Peyer's patch (tissue), 4 donors: ENCODE data around the gene RNF175. TPM values are rescaled to one million over a fixed set of nuclear protein-coding genes. Genes with fewer than 3 reads are reported as not detected.
A peak's percentile ranks its signal among the peaks of the same experiment; 100 is the strongest.

Source experiments
- DNase-seq, 3 donors: peaks; one replicate each; pipeline ENCODE4 v3.0.0-alpha.2; 2017 to 2019
- H3K27ac ChIP-seq, 4 donors: fragments of 200-600 bp; sonication (generic); one replicate each; pipeline ENCODE4 v1.5.1; 2016 to 2019
- H3K27me3 ChIP-seq, 2 donors: fragments of 200-600 bp; sonication (generic); one replicate each; pipeline ENCODE4 v1.5.1; 2019
- H3K36me3 ChIP-seq, 3 donors: fragments of 200-600 bp; sonication (generic); one replicate each; pipeline ENCODE4 v1.5.1; 2016 to 2019
- H3K4me1 ChIP-seq, 4 donors: fragments of 200-600 bp; sonication (generic); one replicate each; pipeline ENCODE4 v1.5.1; 2016 to 2019
- H3K4me3 ChIP-seq, 4 donors: fragments of 200-600 bp; sonication (generic); 1 replicate in 3 of 4; 2 replicates in 1 of 4; pipeline ENCODE4 v1.5.1; 2016 to 2019; ENCODE audit warnings: mild to moderate bottlenecking in 1 of 4
- H3K9me3 ChIP-seq, 4 donors: fragments of 200-600 bp; sonication (generic); one replicate each; pipeline ENCODE4 v1.5.1; 2016 to 2019; ENCODE audit warnings: mild to moderate bottlenecking in 1 of 4
- CTCF ChIP-seq, 6 experiments: fragments of 450-650 bp in 4 of 6; fragments of 200-600 bp in 2 of 6; sonication (generic) in 1 of 6; IDR thresholded peaks; one replicate each; pipeline ENCODE4 v1.5.1; 2017 to 2019; ENCODE audit warnings: antibody characterized with exemption in 6 of 6, mild to moderate bottlenecking in 3 of 6, moderate library complexity in 1 of 6
- POLR2A ChIP-seq, 2 donors: fragments of 450-650 bp; IDR thresholded peaks; one replicate each; pipeline ENCODE4 v1.5.1; 2017; ENCODE audit warnings: antibody characterized with exemption in 2 of 2, mild to moderate bottlenecking in 2 of 2, moderate library complexity in 2 of 2
- total RNA-seq, 4 donors: library from RNA; depleted of rRNA; stranded (reverse); fragments of >200 nt; gene quantifications; one replicate each; pipeline ENCODE4 v1.1.0, GENCODE V29; 2016

RNF175 gene
- total RNA-seq, 4 donors from 2014 or later = not detected

- H3K27ac ChIP-seq = no peak within 1 kb of the TSS
Observed at GRCh38 chr4:153788413-153789276, 28.8 kb upstream of the RNF175 start, which contains the start of gene SFRP2. Gene SFRP2 (minus strand): TSS chr4:153789083. CDS start chr4:153788835, 248 bp downstream.

GRCh38 chr4:153788051-153788412 lies 28.2 kb upstream of the RNF175 start:
- H3K4me3 ChIP-seq = peak overlapping the region in 2 of 4 donors; percentile 20 to 38
- DNase-seq = no peak

More at GRCh38 chr4:153788413-153789276, 28.8 kb upstream of the RNF175 start, which contains the start of gene SFRP2:
- Histone ChIP-seq H3K4me1 (peaks cover 0 to 38% (median 7%) of the 10 kb centered on the region in 4 donors), H3K36me3 (no peaks in the 10 kb centered on the region), H3K9me3 (no peaks in the 10 kb centered on the region), H3K4me3 (peak within 1 kb of the TSS; percentile 13 to 38 (median 20)), H3K27me3 (peaks cover 0 to 55% of the 10 kb centered on the region in 2 donors)
- DNase-seq = peak in 1 of 3 donors; percentile 49
- TF ChIP-seq POLR2A (IDR thresholded peaks at IDR 0.05) (no peak), CTCF (IDR thresholded peaks at IDR 0.05) (no peak)

GRCh38 chr4:153787575-153787974 lies 27.8 kb upstream of the RNF175 start:
- peaks cover 0 to 50% of the 10 kb centered on the region in 2 donors for H3K27me3 ChIP-seq
- peak overlapping the region in 1 of 4 donors; percentile 38 for H3K4me3 ChIP-seq

More at GRCh38 chr4:153788051-153788412, 28.2 kb upstream of the RNF175 start:
- H3K4me1 ChIP-seq = peaks cover 0 to 38% (median 7%) of the 10 kb centered on the region in 4 donors
- no peaks in the 10 kb centered on the region for H3K9me3 ChIP-seq
- TF ChIP-seq POLR2A (IDR thresholded peaks at IDR 0.05) (no peak), CTCF (IDR thresholded peaks at IDR 0.05) (no peak)
- H3K27ac ChIP-seq = no peak overlapping the region
- peaks cover 0 to 55% of the 10 kb centered on the region in 2 donors for H3K27me3 ChIP-seq
- H3K36me3 ChIP-seq = no peaks in the 10 kb centered on the region

GRCh38 chr4:153787061-153787560 lies 27.3 kb upstream of the RNF175 start:
- Histone ChIP-seq H3K4me3 (no peak overlapping the region), H3K4me1 (peaks cover 0 to 30% (median 7%) of the 10 kb centered on the region in 4 donors), H3K36me3 (no peaks in the 10 kb centered on the region), H3K27me3 (peaks cover 0 to 45% of the 10 kb centered on the region in 2 donors), H3K9me3 (no peaks in the 10 kb centered on the region), H3K27ac (no peak overlapping the region)
- no peak for DNase-seq
- TF ChIP-seq CTCF (IDR thresholded peaks at IDR 0.05) (no peak), POLR2A (IDR thresholded peaks at IDR 0.05) (no peak)

More at GRCh38 chr4:153787575-153787974, 27.8 kb upstream of the RNF175 start:
- Histone ChIP-seq H3K4me1 (peaks cover 0 to 35% (median 7%) of the 10 kb centered on the region in 4 donors), H3K27ac (no peak overlapping the region), H3K36me3 (no peaks in the 10 kb centered on the region), H3K9me3 (no peaks in the 10 kb centered on the region)
- TF ChIP-seq POLR2A (IDR thresholded peaks at IDR 0.05) (no peak), CTCF (IDR thresholded peaks at IDR 0.05) (no peak)
- no peak for DNase-seq

- H3K36me3 ChIP-seq = no peaks in the 10 kb centered on the region
- no peaks in the 10 kb centered on the region for H3K9me3 ChIP-seq
- H3K27ac ChIP-seq = no peak overlapping the region
- TF ChIP-seq CTCF (IDR thresholded peaks at IDR 0.05) (peak in 4 of 6 experiments; percentile 21 to 39 (median 33)), POLR2A (IDR thresholded peaks at IDR 0.05) (no peak)
- H3K4me1 ChIP-seq = peaks cover 0 to 20% (median 3%) of the 10 kb centered on the region in 4 donors
- peaks cover 0 to 35% of the 10 kb centered on the region in 2 donors for H3K27me3 ChIP-seq
- DNase-seq = no peak
- no peak overlapping the region for H3K4me3 ChIP-seq
Observed at GRCh38 chr4:153785910-153786721, 26.3 kb upstream of the RNF175 start.
